PC-9 (cell line): ENCODE data around the gene OTUD7B.
"Not testable (repeated sequence)": the region's sequence is repeated elsewhere in the genome, so short reads cannot be mapped to it uniquely, and the experiment has no call there.

Source experiments
- EZH2 ChIP-seq: fragments of 200-600 bp; sonication (generic); IDR thresholded peaks from 2 replicates; pipeline ENCODE4 v1.8.0; 2017; ENCODE audit warnings: antibody characterized with exemption, low read depth
- TF ChIP-seq, protein P1 (sequence below): fragments of 200-600 bp; sonication (generic); conservative IDR thresholded peaks from 2 replicates; pipeline ENCODE4 v1.6.1; 2017; ENCODE audit warnings: mixed run types, antibody characterized with exemption, mild to moderate bottlenecking, moderate library complexity

- TF ChIP-seq, protein P1, sequence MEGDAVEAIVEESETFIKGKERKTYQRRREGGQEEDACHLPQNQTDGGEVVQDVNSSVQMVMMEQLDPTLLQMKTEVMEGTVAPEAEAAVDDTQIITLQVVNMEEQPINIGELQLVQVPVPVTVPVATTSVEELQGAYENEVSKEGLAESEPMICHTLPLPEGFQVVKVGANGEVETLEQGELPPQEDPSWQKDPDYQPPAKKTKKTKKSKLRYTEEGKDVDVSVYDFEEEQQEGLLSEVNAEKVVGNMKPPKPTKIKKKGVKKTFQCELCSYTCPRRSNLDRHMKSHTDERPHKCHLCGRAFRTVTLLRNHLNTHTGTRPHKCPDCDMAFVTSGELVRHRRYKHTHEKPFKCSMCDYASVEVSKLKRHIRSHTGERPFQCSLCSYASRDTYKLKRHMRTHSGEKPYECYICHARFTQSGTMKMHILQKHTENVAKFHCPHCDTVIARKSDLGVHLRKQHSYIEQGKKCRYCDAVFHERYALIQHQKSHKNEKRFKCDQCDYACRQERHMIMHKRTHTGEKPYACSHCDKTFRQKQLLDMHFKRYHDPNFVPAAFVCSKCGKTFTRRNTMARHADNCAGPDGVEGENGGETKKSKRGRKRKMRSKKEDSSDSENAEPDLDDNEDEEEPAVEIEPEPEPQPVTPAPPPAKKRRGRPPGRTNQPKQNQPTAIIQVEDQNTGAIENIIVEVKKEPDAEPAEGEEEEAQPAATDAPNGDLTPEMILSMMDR, result not testable (repeated sequence)
- TF ChIP-seq EZH2, result not testable (repeated sequence)
Observed at GRCh38 chr1:149938668-149939003, 71.9 kb downstream of the OTUD7B start.
